GM18873 (cell line): Measurements from ENCODE around the gene PLEKHF1.
"Not testable (repeated sequence)": the region's sequence is repeated elsewhere in the genome, so short reads cannot be mapped to it uniquely, and the experiment has no call there.

ENCODE experiments used
- ATAC-seq: cut with Tn5 transposase; IDR thresholded peaks from one replicate; pipeline ENCODE4 v1.9.1; 2021; ENCODE audit warnings: mild to moderate bottlenecking, moderate library complexity, moderate number of reproducible peaks; ENCODE audit not compliant: unreplicated experiment, low FRiP score

PLEKHF1 gene, protein sequence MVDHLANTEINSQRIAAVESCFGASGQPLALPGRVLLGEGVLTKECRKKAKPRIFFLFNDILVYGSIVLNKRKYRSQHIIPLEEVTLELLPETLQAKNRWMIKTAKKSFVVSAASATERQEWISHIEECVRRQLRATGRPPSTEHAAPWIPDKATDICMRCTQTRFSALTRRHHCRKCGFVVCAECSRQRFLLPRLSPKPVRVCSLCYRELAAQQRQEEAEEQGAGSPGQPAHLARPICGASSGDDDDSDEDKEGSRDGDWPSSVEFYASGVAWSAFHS

DNA sequence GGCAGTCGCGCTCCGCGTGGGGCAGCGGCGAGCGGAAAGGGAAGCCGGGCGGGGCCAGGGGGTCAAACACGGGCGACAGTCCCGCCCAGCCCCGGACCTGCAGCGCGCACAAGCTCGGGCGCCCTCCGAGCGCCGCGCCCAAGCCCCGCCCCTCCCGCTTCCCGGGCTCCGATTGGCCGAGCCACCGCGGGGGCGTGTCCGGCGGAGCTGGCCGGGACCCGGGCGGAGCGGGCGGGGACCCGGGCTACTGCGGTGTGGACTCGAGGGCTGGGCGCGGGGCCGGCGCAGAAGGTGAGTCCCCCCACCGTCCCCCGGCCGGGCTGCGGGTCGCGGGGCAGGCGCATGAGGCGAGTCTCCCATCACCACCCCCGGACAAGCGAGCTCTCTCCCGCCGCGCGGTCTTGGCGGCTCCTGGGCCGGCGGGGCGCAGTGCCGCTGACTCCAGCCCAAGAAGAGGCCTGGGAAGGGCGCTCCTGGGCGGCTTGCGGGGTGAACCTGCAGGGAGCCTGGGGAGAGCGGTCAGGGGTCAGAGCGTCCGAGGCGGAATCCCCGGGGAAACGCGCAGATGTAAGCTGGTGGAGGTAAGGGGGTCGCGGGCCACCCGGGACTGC is at the start of gene PLEKHF1:
Gene PLEKHF1, plus strand, starts transcription at position 247 of the 611 bp plus-strand sequence. CDS start 8,379 bp downstream, outside the sequence.
- ATAC-seq, result peak; percentile 74

- ATAC-seq, result no peak
These were observed 49.3 kb upstream of the PLEKHF1 start for GRCh38 chr19:29615891-29616425.

GRCh38 chr19:29616541-29616940 is 48.7 kb upstream of the PLEKHF1 start:
- no peak for ATAC-seq

- ATAC-seq, result no peak
These were observed 47.6 kb upstream of the PLEKHF1 start for GRCh38 chr19:29617366-29618266.

GRCh38 chr19:29618434-29618833 is 46.8 kb upstream of the PLEKHF1 start:
- no peak for ATAC-seq

GRCh38 chr19:29618871-29619270 is 46.4 kb upstream of the PLEKHF1 start:
- no peak for ATAC-seq

DNA sequence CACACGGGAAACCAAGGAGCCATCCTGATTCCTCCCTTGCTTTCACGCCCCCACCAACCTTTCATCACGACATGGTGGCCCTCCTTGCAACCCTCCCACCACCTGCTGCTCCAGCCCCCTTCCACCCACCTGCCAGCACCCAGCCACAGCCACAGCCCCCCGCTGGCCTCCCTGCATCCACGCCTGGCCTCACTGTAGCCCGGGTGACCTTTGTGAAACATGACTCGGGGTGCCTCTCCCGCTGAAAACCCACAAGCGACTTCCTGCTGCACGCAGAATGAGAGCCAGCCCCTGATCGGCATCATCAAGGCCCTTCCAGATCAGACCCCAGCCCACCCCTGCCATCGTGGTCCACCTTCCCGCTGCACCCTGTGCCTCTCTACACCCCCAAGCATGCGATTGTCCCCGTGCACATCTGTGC is 44.3 kb upstream of the PLEKHF1 start:
- ATAC-seq, result no peak

- ATAC-seq, result no peak
These were observed 42.8 kb upstream of the PLEKHF1 start for GRCh38 chr19:29622166-29623070.

- no peak for ATAC-seq
These were observed 41.4 kb upstream of the PLEKHF1 start for GRCh38 chr19:29623726-29624488.

DNA sequence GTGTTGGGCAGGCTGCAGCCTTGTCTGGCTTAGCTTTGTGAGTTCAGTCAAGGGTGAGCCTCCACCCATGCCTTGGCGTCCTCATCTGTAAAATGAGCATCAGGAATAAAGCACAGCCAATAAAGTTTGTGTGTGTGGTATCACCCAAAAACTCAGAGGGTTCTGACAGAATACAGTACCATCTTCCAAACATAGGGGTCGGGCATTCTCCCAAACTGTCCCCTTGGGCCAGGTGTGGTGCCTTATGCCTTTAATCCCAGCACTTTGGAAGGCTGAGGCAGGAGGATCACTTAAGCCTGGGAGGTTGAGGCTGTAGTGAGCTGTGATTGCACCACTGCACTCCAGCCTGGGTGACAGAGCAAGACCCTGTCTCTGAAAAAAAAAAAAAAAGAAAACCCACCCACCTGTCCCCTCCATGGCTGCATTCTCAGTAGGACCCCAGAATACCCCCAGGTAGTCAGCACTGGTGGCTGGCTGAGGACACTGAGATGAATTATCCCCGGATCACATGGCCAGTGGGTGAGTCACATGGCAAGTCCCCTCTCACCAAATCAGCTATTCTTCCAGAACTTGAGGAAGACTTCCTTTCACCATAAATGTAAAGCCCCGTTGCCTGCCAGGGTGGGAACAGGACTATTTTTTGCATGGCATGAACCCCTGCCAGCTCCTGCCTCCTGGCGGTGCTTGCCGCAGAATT is 40.6 kb upstream of the PLEKHF1 start:
- no peak for ATAC-seq

- ATAC-seq, result no peak
These were observed 40.0 kb upstream of the PLEKHF1 start for GRCh38 chr19:29625186-29625651.

- no peak for ATAC-seq
These were observed 38.9 kb upstream of the PLEKHF1 start for GRCh38 chr19:29626386-29626785.

- ATAC-seq, result not testable (repeated sequence)
These were observed 38.4 kb upstream of the PLEKHF1 start for GRCh38 chr19:29626832-29627231.

DNA sequence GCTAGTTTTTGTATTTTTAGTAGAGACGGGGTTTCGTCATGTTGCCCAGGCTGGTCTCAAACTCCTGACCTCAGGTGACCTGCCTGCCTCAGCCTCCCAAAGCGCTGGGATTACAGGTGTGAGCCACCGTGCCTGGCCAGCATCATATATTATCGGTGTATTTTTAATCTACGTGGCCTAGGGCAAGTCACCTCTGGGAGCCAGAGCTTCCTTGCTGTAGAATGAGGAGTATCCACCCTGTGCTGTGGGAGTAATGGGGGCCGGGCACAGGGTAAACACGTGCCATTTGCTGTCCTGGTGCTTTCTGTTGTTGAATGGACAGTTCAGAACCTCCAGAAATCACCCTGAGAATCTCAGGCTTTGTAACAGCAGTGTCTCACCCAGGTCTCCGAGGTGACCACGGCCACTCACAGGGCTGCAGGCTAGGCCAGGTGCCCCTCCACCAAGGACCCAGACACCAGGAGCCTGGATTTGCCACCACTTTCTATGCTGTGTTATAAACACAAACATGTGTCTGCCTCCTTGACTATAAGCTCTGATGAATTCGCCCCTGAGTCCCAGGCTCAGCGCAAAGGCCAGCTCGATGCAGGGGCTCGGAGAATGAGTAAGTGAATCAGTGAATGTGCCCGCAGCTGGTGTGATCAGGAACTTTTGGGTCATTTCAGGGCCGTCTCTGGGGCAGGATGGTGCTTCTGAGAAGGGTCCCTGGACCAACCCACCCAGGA is 36.4 kb upstream of the PLEKHF1 start:
- no peak for ATAC-seq

- ATAC-seq, result no peak
These were observed 35.3 kb upstream of the PLEKHF1 start for GRCh38 chr19:29629836-29630534.

DNA sequence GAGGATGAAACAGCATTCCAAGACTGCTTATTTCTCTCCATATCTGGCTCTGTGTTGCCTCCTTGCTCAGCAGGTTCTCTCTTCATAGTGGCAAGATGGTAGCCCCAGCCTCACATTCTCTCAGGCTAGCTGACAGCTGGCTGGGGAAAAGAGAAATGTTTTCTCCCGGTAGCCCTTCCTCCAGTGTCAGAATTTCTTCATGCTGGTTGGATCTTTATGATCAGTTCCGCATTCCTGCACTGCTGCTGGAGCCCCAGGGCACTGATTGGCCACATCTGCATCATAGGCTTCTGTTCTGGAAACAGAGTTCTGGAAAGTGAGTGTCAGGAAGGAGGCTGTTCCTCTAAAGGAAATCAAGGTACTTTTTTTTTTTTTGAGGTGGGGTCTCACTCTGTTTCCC is 34.6 kb upstream of the PLEKHF1 start:
- ATAC-seq, result no peak

DNA sequence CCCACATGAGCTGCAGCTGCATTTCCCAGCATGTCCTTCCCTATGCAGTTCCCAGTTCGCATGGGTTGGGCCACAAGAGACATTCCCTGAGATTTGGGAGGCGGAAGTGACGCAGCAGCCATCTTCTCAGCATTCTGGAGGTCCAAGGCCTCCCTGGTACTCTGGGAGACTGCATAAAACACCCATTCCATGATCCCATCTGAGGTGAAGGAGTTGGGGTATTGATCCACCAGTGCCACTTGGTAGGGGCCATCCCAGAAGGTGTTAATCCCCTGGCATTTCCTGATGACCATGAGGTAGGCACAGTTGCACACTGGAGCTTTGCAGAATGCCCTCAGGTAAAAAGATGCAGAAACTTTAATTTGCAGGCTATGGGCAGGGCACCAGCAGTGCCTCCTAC is 33.8 kb upstream of the PLEKHF1 start:
- ATAC-seq, result no peak
